ENCODE data around the gene SULT2B1. TPM values are rescaled to one million over a fixed set of nuclear protein-coding genes. Genes with fewer than 3 reads are reported as not detected.

Gene SULT2B1
- total RNA-seq, 2 experiments from 2014 or later: not detected

GRCh38 chr19:48645620-48646000 lies 93.6 kb downstream of the SULT2B1 start:
- Mint-ChIP-seq H3K4me1 (ENCODE audit: low read depth) (peaks cover 37% of the 10 kb centered on the region), H3K9me3 (no peaks in the 10 kb centered on the region), H3K4me3 (peak overlapping the region; percentile 85), H3K36me3 (ENCODE audit: low read depth) (no peaks in the 10 kb centered on the region), H3K27me3 (no peaks in the 10 kb centered on the region), H3K27ac (peak overlapping the region; percentile 90)
- ChIA-PET POLR2A (interaction anchor here (0.6 to 2.3 kb wide), 9 partner anchors 8 to 349 kb away, joined by 3 to 16 read pairs (median 4); partner anchors contain the start of genes DBP, PPP1R15A, RPL18 and SPHK2), CTCF (interaction anchor here (0.6 to 1.9 kb wide), 21 partner anchors 8 to 348 kb away, joined by 3 to 17 read pairs (median 4); partner anchors contain the start of genes DBP, GYS1, HSD17B14 and RPL18)
- no peak for TF ChIP-seq CTCF (IDR thresholded peaks at IDR 0.05)
- ATAC-seq (no peak), DNase-seq (no peak)
- intact Hi-C loops (cut with micrococcal nuclease): loop anchor here (10.0 kb wide), 1 partner anchor 99 kb away; the partner anchor contains the start of genes IZUMO1 and RASIP1

- TF ChIP-seq CTCF (IDR thresholded peaks at IDR 0.05): peak; percentile 87
- intact Hi-C loops (cut with micrococcal nuclease): loop anchor here (10.0 kb wide), 1 partner anchor 99 kb away; the partner anchor contains the start of genes IZUMO1 and RASIP1
- peak; percentile 92 for ATAC-seq
- POLR2A ChIA-PET: interaction anchor here (0.6 to 2.3 kb wide), 7 partner anchors 9 to 349 kb away, joined by 3 to 16 read pairs (median 4); partner anchors contain the start of genes DBP, PPP1R15A, RPL18 and SPHK2
- H3K9me3 Mint-ChIP-seq: no peaks in the 10 kb centered on the region
- no peaks in the 10 kb centered on the region for H3K27me3 Mint-ChIP-seq
- DNase-seq: peak; percentile 94
- peak within 1 kb of the TSS; percentile 90 for H3K27ac Mint-ChIP-seq
- H3K4me1 Mint-ChIP-seq (ENCODE audit: low read depth): peaks cover 36% of the 10 kb centered on the region
- CTCF ChIA-PET: interaction anchor here (0.6 to 1.9 kb wide), 21 partner anchors 7 to 347 kb away, joined by 3 to 17 read pairs (median 4); partner anchors contain the start of genes DBP, GYS1, HSD17B14 and RPL18
- H3K36me3 Mint-ChIP-seq (ENCODE audit: low read depth): no peaks in the 10 kb centered on the region
- peak within 1 kb of the TSS; percentile 85 for H3K4me3 Mint-ChIP-seq
Observed at GRCh38 chr19:48646001-48646721, 94.2 kb downstream of the SULT2B1 start, which contains the start of gene CA11. Gene CA11, minus strand, starts transcription at chr19:48646187. Its CDS starts 555 bp downstream, at chr19:48645632.

GRCh38 chr19:48646722-48647216 lies 94.8 kb downstream of the SULT2B1 start:
- Mint-ChIP-seq H3K27ac (peak overlapping the region; percentile 81), H3K9me3 (no peaks in the 10 kb centered on the region)

GRCh38 chr19:48648134-48648533 lies 96.2 kb downstream of the SULT2B1 start:
- no peak overlapping the region for H3K27ac Mint-ChIP-seq
- DNase-seq: no peak
- no peaks in the 10 kb centered on the region for H3K9me3 Mint-ChIP-seq
- H3K36me3 Mint-ChIP-seq (ENCODE audit: low read depth): no peaks in the 10 kb centered on the region
- ChIA-PET POLR2A (no interaction called here), CTCF (interaction anchor here (1.2 kb wide), 1 partner anchor 29 kb away, joined by 3 read pairs; no protein-coding TSS in a partner anchor)
- TF ChIP-seq CTCF (IDR thresholded peaks at IDR 0.05): no peak
- peaks cover 36% of the 10 kb centered on the region for H3K4me1 Mint-ChIP-seq (ENCODE audit: low read depth)
- H3K4me3 Mint-ChIP-seq: no peak overlapping the region
- intact Hi-C loops (cut with micrococcal nuclease): loop anchor here (10.0 kb wide), 1 partner anchor 97 kb away; the partner anchor contains the start of genes IZUMO1 and RASIP1
- ATAC-seq: no peak
- no peaks in the 10 kb centered on the region for H3K27me3 Mint-ChIP-seq

More at GRCh38 chr19:48646722-48647216, 94.8 kb downstream of the SULT2B1 start:
- POLR2A ChIA-PET: interaction anchor here (1.0 to 2.3 kb wide), 3 partner anchors 10 to 30 kb away, joined by 3 to 16 read pairs (median 8); partner anchors contain the start of gene DBP
- Mint-ChIP-seq H3K4me3 (peak overlapping the region; percentile 42), H3K27me3 (no peaks in the 10 kb centered on the region), H3K36me3 (ENCODE audit: low read depth) (no peaks in the 10 kb centered on the region), H3K4me1 (ENCODE audit: low read depth) (peaks cover 34% of the 10 kb centered on the region)
- CTCF ChIA-PET: interaction anchor here (1.0 to 1.8 kb wide), 4 partner anchors 13 to 189 kb away, joined by 3 to 11 read pairs (median 5); partner anchors contain the start of genes HSD17B14, RPL18 and SPHK2
- TF ChIP-seq CTCF (IDR thresholded peaks at IDR 0.05): no peak
- DNase-seq: no peak
- ATAC-seq: no peak
- intact Hi-C loops (cut with micrococcal nuclease): loop anchor here (10.0 kb wide), 1 partner anchor 98 kb away; the partner anchor contains the start of genes IZUMO1 and RASIP1

Other genes starting within 250 kb of the SULT2B1 start
- 100 to 1,000 TPM; 189 to 191 TPM for gene EMP3, start 226.6 kb upstream of the SULT2B1 start, total RNA-seq
- gene TMEM143, start 188.2 kb upstream of the SULT2B1 start, total RNA-seq: 10 to 100 TPM; 19.4 to 21.7 TPM
- gene SYNGR4, start 187.8 kb upstream of the SULT2B1 start, total RNA-seq: under 1 TPM in 1 of 2 experiments, not detected in 1; 0.38 TPM
- gene KDELR1, start 160.6 kb upstream of the SULT2B1 start, total RNA-seq: 10 to 100 TPM; 66.3 to 66.7 TPM
- gene GRIN2D, start 158.5 kb upstream of the SULT2B1 start, total RNA-seq: under 1 TPM; 0.13 to 0.18 TPM
- gene GRWD1, start 106.2 kb upstream of the SULT2B1 start, total RNA-seq: 10 to 100 TPM; 49.4 to 50.1 TPM
- 1 to 10 TPM; 1.3 to 1.5 TPM for gene KCNJ14, start 96.6 kb upstream of the SULT2B1 start, total RNA-seq
- gene CYTH2, start 82.8 kb upstream of the SULT2B1 start, total RNA-seq: 10 to 100 TPM; 23.8 to 24.5 TPM
- gene LMTK3, start 40.3 kb upstream of the SULT2B1 start, total RNA-seq: 1 to 10 TPM; 3.4 to 4.0 TPM
- gene SPACA4, start 54.6 kb downstream of the SULT2B1 start, total RNA-seq: not detected
- gene FAM83E, start 62.9 kb downstream of the SULT2B1 start, total RNA-seq: 1 to 10 TPM; 3.8 to 4.7 TPM
- 1,000 to 10,000 TPM; 2,304 to 2,324 TPM for gene RPL18, start 67.0 kb downstream of the SULT2B1 start, total RNA-seq
- gene SPHK2, start 67.3 kb downstream of the SULT2B1 start, total RNA-seq: 10 to 100 TPM; 22.3 to 22.9 TPM
- gene DBP, start 85.2 kb downstream of the SULT2B1 start, total RNA-seq: 10 to 100 TPM; 10.8 to 13.1 TPM
- 10 to 100 TPM; 11.1 to 13.0 TPM for gene CA11, start 94.0 kb downstream of the SULT2B1 start, total RNA-seq
- gene NTN5, start 120.8 kb downstream of the SULT2B1 start, total RNA-seq: under 1 TPM; 0.16 to 0.83 TPM
- not detected for gene FUT2, start 143.8 kb downstream of the SULT2B1 start, total RNA-seq
- gene MAMSTR, start 167.6 kb downstream of the SULT2B1 start, total RNA-seq: 1 to 10 TPM in 1 of 2 experiments, under 1 TPM in 1; 0.56 to 1.0 TPM
- gene RASIP1, start 188.4 kb downstream of the SULT2B1 start, total RNA-seq: 1 to 10 TPM in 1 of 2 experiments, under 1 TPM in 1; 0.72 to 1.2 TPM
- gene IZUMO1, start 194.7 kb downstream of the SULT2B1 start, total RNA-seq: not detected
- gene FUT1, start 200.5 kb downstream of the SULT2B1 start, total RNA-seq: under 1 TPM; 0.09 to 0.11 TPM
- gene FGF21, start 203.4 kb downstream of the SULT2B1 start, total RNA-seq: not detected

Measured in activated CD8-positive, alpha-beta T cell treated with anti-CD3 and anti-CD28 coated beads for 36 hours (primary cell).